OCI-LY7 (cell line): Measurements from ENCODE around the gene SYK. TPM values are rescaled to one million over a fixed set of nuclear protein-coding genes. Genes with fewer than 3 reads are reported as not detected.
A peak's percentile ranks its signal among the peaks of the same experiment; 100 is the strongest.
"Not testable (repeated sequence)": the region's sequence is repeated elsewhere in the genome, so short reads cannot be mapped to it uniquely, and the experiment has no call there.

Experiments
- BruUV-seq: library from RNA; stranded (reverse); fragments of 400-500 nt; replicated peaks from 2 replicates; lab custom pipeline; 2021; lab: Mats Ljungman, UMichigan
- CTCF ChIA-PET: fragments of 300-600 bp; sonication (Branson Sonifier 250); formaldehyde crosslinking; loops from one replicate; lab custom pipeline; 2022; ENCODE audit warnings: antibody characterized with exemption; ENCODE audit not compliant: unreplicated experiment; lab: Charles Lee
- POLR2A ChIA-PET: fragments of 300-600 bp; sonication (Branson Sonifier 250); formaldehyde crosslinking; loops from one replicate; lab custom pipeline; 2022; ENCODE audit warnings: antibody characterized with exemption; lab: Charles Lee
- DNase-seq: peaks from one replicate; pipeline ENCODE4 v3.0.0-alpha.2; 2015; ENCODE audit warnings: low spot score
- H2AFZ ChIP-seq: fragments of 200-600 bp; sonication (generic), shearing (Covaris generic); 2 replicates; pipeline ENCODE4 v1.6.1; 2014; ENCODE audit warnings: mild to moderate bottlenecking, antibody characterized with exemption, low read length, moderate library complexity
- H3K27ac ChIP-seq: fragments of 200-600 bp; sonication (generic); 2 replicates; pipeline ENCODE4 v1.5.1; 2014; ENCODE audit warnings: mixed run types, low read depth, mild to moderate bottlenecking, moderate library complexity, low read length, inconsistent platforms; ENCODE audit not compliant: poor library complexity, severe bottlenecking
- H3K36me3 ChIP-seq: fragments of 200-600 bp; sonication (generic); 2 replicates; pipeline ENCODE4 v1.6.1; 2014; ENCODE audit warnings: mild to moderate bottlenecking, antibody characterized with exemption, low read length, moderate library complexity, mixed read lengths; ENCODE audit not compliant: insufficient read depth
- H3K4me1 ChIP-seq: fragments of 200-600 bp; sonication (generic); 2 replicates; pipeline ENCODE4 v1.5.1; 2014; ENCODE audit warnings: mild to moderate bottlenecking, low read length; ENCODE audit not compliant: insufficient read depth, poor library complexity, severe bottlenecking
- H3K4me2 ChIP-seq: fragments of 200-600 bp; sonication (generic); 2 replicates; pipeline ENCODE4 v1.6.1; 2014; ENCODE audit warnings: mild to moderate bottlenecking, low read length
- H3K4me3 ChIP-seq: fragments of 200-600 bp; sonication (generic); 2 replicates; pipeline ENCODE4 v1.5.1; 2014; ENCODE audit warnings: mild to moderate bottlenecking, low read depth, low read length; ENCODE audit not compliant: poor library complexity, severe bottlenecking
- H3K79me2 ChIP-seq: fragments of 200-600 bp; sonication (generic); 2 replicates; pipeline ENCODE4 v1.6.1; 2016; ENCODE audit warnings: low read depth, mild to moderate bottlenecking, low read length, moderate library complexity, mixed read lengths; ENCODE audit not compliant: insufficient read depth
- H3K9me2 ChIP-seq: fragments of 200-600 bp; sonication (generic); 2 replicates; pipeline ENCODE4 v1.6.1; 2016; ENCODE audit warnings: mild to moderate bottlenecking, low read length, mixed read lengths; ENCODE audit not compliant: insufficient read depth
- H3K9me3 ChIP-seq: fragments of 200-600 bp; sonication (generic); 2 replicates; pipeline ENCODE4 v1.6.1; 2014; ENCODE audit warnings: mild to moderate bottlenecking, mixed run types, low read length, mixed read lengths
- H4K20me1 ChIP-seq: fragments of 200-600 bp; sonication (generic); 2 replicates; pipeline ENCODE4 v1.6.1; 2014; ENCODE audit warnings: mild to moderate bottlenecking, antibody characterized with exemption, low read length, moderate library complexity, mixed read lengths; ENCODE audit not compliant: insufficient read depth
- CTCF ChIP-seq: fragments of 200-600 bp; sonication (generic); conservative IDR thresholded peaks from 2 replicates; pipeline ENCODE4 v1.5.1; 2014; ENCODE audit warnings: mild to moderate bottlenecking, antibody characterized with exemption, low read length, moderate library complexity, mixed read lengths
- EZH2phosphoT487 ChIP-seq: fragments of 200-600 bp; sonication (generic); IDR thresholded peaks from 2 replicates; pipeline ENCODE4 v1.6.1; 2018; ENCODE audit warnings: low read depth, borderline replicate concordance, mild to moderate bottlenecking, mixed run types, antibody characterized with exemption, low read length, moderate library complexity, mixed read lengths
- intact Hi-C: fragments of 100-400 bp; cut with micrococcal nuclease; formaldehyde crosslinking; loops from one replicate; pipeline ENCODE4 v1.10.0; 2022; ENCODE audit not compliant: unreplicated experiment
- total RNA-seq, 2 experiments: library from RNA; depleted of rRNA in 1 of 2; stranded (reverse); fragments of >200 nt in 1 of 2; shearing (Covaris generic) in 1 of 2; gene quantifications; 2 replicates each; pipeline ENCODE4 v1.2.3, GENCODE V29; 2014 to 2022

SYK gene
- total RNA-seq, 2 experiments from 2014 or later: 112 to 175 TPM

DNA sequence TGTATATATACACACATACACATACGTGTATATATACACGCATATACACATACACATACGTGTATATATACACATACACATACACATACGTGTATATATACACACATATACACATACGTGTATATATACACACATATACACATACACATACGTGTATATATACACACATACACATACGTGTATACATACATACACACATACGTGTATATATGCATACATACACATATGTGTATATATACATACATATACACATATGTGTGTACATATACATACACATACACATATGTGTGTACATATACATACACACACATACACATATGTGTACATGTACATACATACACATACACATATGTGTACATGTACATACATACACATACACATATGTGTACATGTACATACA is 82.6 kb downstream of the SYK start:
- peaks cover 88% of the 10 kb centered on the region for H3K36me3 ChIP-seq
- TF ChIP-seq EZH2phosphoT487 (no peak), CTCF (no peak)
- peaks cover 46% of the 10 kb centered on the region for H3K4me1 ChIP-seq
- peaks cover 9% of the 10 kb centered on the region; the same call in 1 of the 2 replicates for H3K9me3 ChIP-seq
- BruUV-seq: no TSS peak
- peak overlapping the region; percentile 92 for H3K27ac ChIP-seq
- no peaks in the 10 kb centered on the region for H3K9me2 ChIP-seq
- POLR2A ChIA-PET: no interaction called here
- H3K79me2 ChIP-seq: no peaks in the 10 kb centered on the region; the same call in 1 of the 2 replicates
- H3K4me3 ChIP-seq: no peak overlapping the region
- DNase-seq: no peak
- H4K20me1 ChIP-seq: no peaks in the 10 kb centered on the region
- no peak overlapping the region for H3K4me2 ChIP-seq
- CTCF ChIA-PET: no interaction called here
- intact Hi-C loops: loop anchor here (5.0 kb wide), 1 partner anchor 52 kb away; no protein-coding TSS in a partner anchor
- H2AFZ ChIP-seq: no peak overlapping the region

DNA sequence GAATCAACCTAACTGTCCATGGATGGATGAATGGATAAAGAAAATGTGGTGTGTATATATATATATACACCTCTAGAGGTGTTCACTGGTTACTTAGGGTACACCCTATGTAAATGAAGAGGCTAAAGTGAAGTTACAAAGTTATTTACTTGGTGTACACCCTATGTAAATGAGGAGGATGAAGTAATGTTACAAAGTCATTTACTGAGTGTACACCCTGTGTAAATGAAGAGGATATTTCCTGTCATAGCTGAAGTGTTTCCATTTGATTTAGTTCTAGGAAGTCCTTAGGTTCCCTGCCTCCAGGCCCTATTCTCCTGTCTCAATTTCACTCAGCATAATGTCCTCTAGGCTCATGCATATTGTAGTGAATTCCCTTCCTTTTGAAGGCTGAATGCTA is 85.2 kb downstream of the SYK start:
- POLR2A ChIA-PET, H3K9me3 ChIP-seq, H3K79me2 ChIP-seq, H3K4me2 ChIP-seq, BruUV-seq, CTCF ChIA-PET, H4K20me1 ChIP-seq, DNase-seq, H3K27ac ChIP-seq, intact Hi-C loops, H3K4me3 ChIP-seq, H2AFZ ChIP-seq, H3K9me2 ChIP-seq: not testable (repeated sequence)
- Histone ChIP-seq H3K4me1 (peaks cover 20% of the 10 kb centered on the region), H3K36me3 (peaks cover 93% of the 10 kb centered on the region)

GRCh38 chr9:90888941-90889340 is 87.3 kb downstream of the SYK start:
- Histone ChIP-seq H4K20me1 (no peaks in the 10 kb centered on the region; the same call in 1 of the 2 replicates), H3K9me2 (no peaks in the 10 kb centered on the region), H3K79me2 (no peaks in the 10 kb centered on the region), H3K4me1 (peaks cover 3% of the 10 kb centered on the region), H3K27ac (no peak overlapping the region), H3K4me2 (no peak overlapping the region), H3K9me3 (peaks cover 4% of the 10 kb centered on the region; the same call in 1 of the 2 replicates), H2AFZ (no peak overlapping the region), H3K4me3 (no peak overlapping the region), H3K36me3 (peaks cover 93% of the 10 kb centered on the region)
- TF ChIP-seq CTCF (no peak), EZH2phosphoT487 (no peak)
- BruUV-seq: no TSS peak
- CTCF ChIA-PET: no interaction called here
- no peak for DNase-seq
- POLR2A ChIA-PET: no interaction called here
- intact Hi-C loops: no loop called here
